ENCODE measurements around the gene HLA-A. TPM values are rescaled to one million over a fixed set of nuclear protein-coding genes. Genes with fewer than 3 reads are reported as not detected.

HLA-A gene
- total RNA-seq, 4 donors from 2014 or later = 530 to 1,047 (median 828) TPM

- H3K4me3 ChIP-seq (ENCODE audit: low read depth, poor library complexity, severe bottlenecking) = no peak overlapping the region
- intact Hi-C loops (cut with DNase I; ENCODE audit: low total_unique reads) = no loop called here
- no peak for DNase-seq (ENCODE audit: low spot score in 2 of 2)
- 53% methylated on average over 1 of the region's 1 CpG; no CpG with 5 or more reads in 1 of the 2 donors for WGBS, 2 donors
- no peak for TF ChIP-seq POLR2A (IDR thresholded peaks at IDR 0.05)
- no peak for TF ChIP-seq CTCF (IDR thresholded peaks at IDR 0.05)
These were observed 22.6 kb upstream of the HLA-A start for GRCh38 chr6:29919506-29920445.

GRCh38 chr6:29924287-29924686, 18.0 kb upstream of the HLA-A start:
- DNase-seq (ENCODE audit: low spot score in 2 of 2) = no peak
- no peak overlapping the region for H3K4me3 ChIP-seq (ENCODE audit: low read depth, poor library complexity, severe bottlenecking)
- intact Hi-C loops (cut with DNase I; ENCODE audit: low total_unique reads) = no loop called here
- WGBS, 2 donors = 90% methylated on average over 2 of the region's 3 CpGs; no CpG with 5 or more reads in 1 of the 2 donors
- no peak for TF ChIP-seq CTCF (IDR thresholded peaks at IDR 0.05)
- no peak for TF ChIP-seq POLR2A (IDR thresholded peaks at IDR 0.05)

GRCh38 chr6:29924731-29925130, 17.6 kb upstream of the HLA-A start:
- TF ChIP-seq CTCF (IDR thresholded peaks at IDR 0.05) (no peak), POLR2A (IDR thresholded peaks at IDR 0.05) (no peak)
- intact Hi-C loops (cut with DNase I; ENCODE audit: low total_unique reads) = no loop called here
- DNase-seq (ENCODE audit: low spot score in 2 of 2) = no peak
- WGBS, 2 donors = 29% methylated on average over 3 of the region's 3 CpGs; no CpG with 5 or more reads in 1 of the 2 donors
- H3K4me3 ChIP-seq (ENCODE audit: low read depth, poor library complexity, severe bottlenecking) = no peak overlapping the region

- TF ChIP-seq CTCF (IDR thresholded peaks at IDR 0.05) (no peak), POLR2A (IDR thresholded peaks at IDR 0.05) (no peak)
- WGBS, 2 donors = 71% methylated on average over 6 of the region's 6 CpGs; no CpG with 5 or more reads in 1 of the 2 donors
- intact Hi-C loops (cut with DNase I; ENCODE audit: low total_unique reads) = no loop called here
- no peak for DNase-seq (ENCODE audit: low spot score in 2 of 2)
- no peak overlapping the region for H3K4me3 ChIP-seq (ENCODE audit: low read depth, poor library complexity, severe bottlenecking)
These were observed 17.0 kb upstream of the HLA-A start for GRCh38 chr6:29925321-29925720.

GRCh38 chr6:29925727-29926412, 16.5 kb upstream of the HLA-A start:
- intact Hi-C loops (cut with DNase I; ENCODE audit: low total_unique reads) = no loop called here
- H3K4me3 ChIP-seq (ENCODE audit: low read depth, poor library complexity, severe bottlenecking) = no peak overlapping the region
- peak in 1 of 2 donors; percentile 69 for DNase-seq (ENCODE audit: low spot score in 2 of 2)
- WGBS, 2 donors = 75% methylated on average over 8 of the region's 24 CpGs; no CpG with 5 or more reads in 1 of the 2 donors
- TF ChIP-seq POLR2A (IDR thresholded peaks at IDR 0.05) = no peak
- no peak for TF ChIP-seq CTCF (IDR thresholded peaks at IDR 0.05)

All from lower leg skin (tissue), 4 donors.